ENCODE data around the gene HPSE. TPM values are rescaled to one million over a fixed set of nuclear protein-coding genes. Genes with fewer than 3 reads are reported as not detected.

HPSE gene
- total RNA-seq, 1 donor from 2014 or later: 5.5 TPM

- no peak for TF ChIP-seq CTCF (IDR thresholded peaks at IDR 0.05)
- DNase-seq (no peak), ATAC-seq (peak; percentile 56 to 75)
- Histone ChIP-seq H3K4me3 (no peak overlapping the region), H3K4me1 (no peaks in the 10 kb centered on the region), H3K9me3 (no peaks in the 10 kb centered on the region), H3K27ac (no peak overlapping the region), H3K27me3 (ENCODE audit: low read depth) (no peaks in the 10 kb centered on the region), H3K36me3 (peaks cover 24% of the 10 kb centered on the region)
- intact Hi-C loops (cut with DNase I): no loop called here
Measured at GRCh38 chr4:83268491-83268890, 66.2 kb downstream of the HPSE start.

- peaks cover 24% of the 10 kb centered on the region for H3K36me3 ChIP-seq
- intact Hi-C loops (cut with DNase I): no loop called here
- no peak for DNase-seq
- no peak overlapping the region for H3K27ac ChIP-seq
- H3K27me3 ChIP-seq (ENCODE audit: low read depth): no peaks in the 10 kb centered on the region
- peak in 1 of 2 donors; percentile 35 for ATAC-seq
- no peak for TF ChIP-seq CTCF (IDR thresholded peaks at IDR 0.05)
- no peak overlapping the region for H3K4me3 ChIP-seq
- H3K9me3 ChIP-seq: no peaks in the 10 kb centered on the region
- no peaks in the 10 kb centered on the region for H3K4me1 ChIP-seq
Measured at GRCh38 chr4:83267830-83268475, 66.7 kb downstream of the HPSE start.

- Histone ChIP-seq H3K27ac (no peak overlapping the region), H3K4me1 (no peaks in the 10 kb centered on the region), H3K9me3 (no peaks in the 10 kb centered on the region), H3K4me3 (no peak overlapping the region), H3K36me3 (peaks cover 24% of the 10 kb centered on the region), H3K27me3 (ENCODE audit: low read depth) (no peaks in the 10 kb centered on the region)
- no peak for DNase-seq
- intact Hi-C loops (cut with DNase I): no loop called here
- no peak for TF ChIP-seq CTCF (IDR thresholded peaks at IDR 0.05)
- ATAC-seq: peak; percentile 61 to 70
Measured at GRCh38 chr4:83267121-83267829, 67.4 kb downstream of the HPSE start.

GRCh38 chr4:83266689-83267088 lies 68.0 kb downstream of the HPSE start:
- no peaks in the 10 kb centered on the region for H3K4me1 ChIP-seq
- ATAC-seq (no peak), DNase-seq (no peak)
- no peak for TF ChIP-seq CTCF (IDR thresholded peaks at IDR 0.05)
- intact Hi-C loops (cut with DNase I): no loop called here
- H3K4me3 ChIP-seq: no peak overlapping the region
- H3K36me3 ChIP-seq: peaks cover 26% of the 10 kb centered on the region
- H3K27ac ChIP-seq: no peak overlapping the region
- H3K9me3 ChIP-seq: no peaks in the 10 kb centered on the region
- no peaks in the 10 kb centered on the region for H3K27me3 ChIP-seq (ENCODE audit: low read depth)

- H3K27me3 ChIP-seq (ENCODE audit: low read depth): no peaks in the 10 kb centered on the region
- H3K4me3 ChIP-seq: no peak overlapping the region
- H3K4me1 ChIP-seq: peaks cover 6% of the 10 kb centered on the region
- intact Hi-C loops (cut with DNase I): no loop called here
- ATAC-seq: no peak
- H3K36me3 ChIP-seq: peaks cover 11% of the 10 kb centered on the region
- no peak for TF ChIP-seq CTCF (IDR thresholded peaks at IDR 0.05)
- DNase-seq: no peak
- H3K27ac ChIP-seq: no peak overlapping the region
- no peaks in the 10 kb centered on the region for H3K9me3 ChIP-seq
Measured at GRCh38 chr4:83263106-83263505, 71.5 kb downstream of the HPSE start.

All from lower lobe of right lung (tissue), 2 donors.